ENCODE data around the gene TRIO. TPM values are rescaled to one million over a fixed set of nuclear protein-coding genes. Genes with fewer than 3 reads are reported as not detected.
A peak's percentile ranks its signal among the peaks of the same experiment; 100 is the strongest.

The TRIO gene
- total RNA-seq, 3 donors from 2014 or later (not counting 1 experiment from before 2014, with no cell fraction given) = 84.6 to 136 (median 94.3) TPM

- Mint-ChIP-seq H3K4me3 (no peak overlapping the region), H3K4me1 (peaks cover 8 to 24% of the 10 kb centered on the region in 2 donors), H3K9me3 (no peaks in the 10 kb centered on the region), H3K27ac (no peak overlapping the region), H3K36me3 (no peaks in the 10 kb centered on the region), H3K27me3 (ENCODE audit: low read depth in 2 of 2) (peaks cover 0 to under 1% of the 10 kb centered on the region in 2 donors)
- no peak for ATAC-seq
- Histone ChIP-seq H3K36me3 (ENCODE audit: control insufficient read depth, insufficient read depth, low read length) (no peaks in the 10 kb centered on the region), H3K9me3 (ENCODE audit: control insufficient read depth, insufficient read depth, low read length) (no peaks in the 10 kb centered on the region), H3K27me3 (ENCODE audit: control insufficient read depth, insufficient read depth, low read length) (no peaks in the 10 kb centered on the region), H3K4me1 (ENCODE audit: control insufficient read depth, insufficient read depth, low read length) (peaks cover 10% of the 10 kb centered on the region), H3K27ac (ENCODE audit: low read length) (peak overlapping the region; percentile 72), H3K4me3 (ENCODE audit: low read length) (no peak overlapping the region)
- no peak for DNase-seq
- 30% methylated on average over 1 of the region's 1 CpG for WGBS (ENCODE audit: insufficient coverage)
- TF ChIP-seq, protein P1, sequence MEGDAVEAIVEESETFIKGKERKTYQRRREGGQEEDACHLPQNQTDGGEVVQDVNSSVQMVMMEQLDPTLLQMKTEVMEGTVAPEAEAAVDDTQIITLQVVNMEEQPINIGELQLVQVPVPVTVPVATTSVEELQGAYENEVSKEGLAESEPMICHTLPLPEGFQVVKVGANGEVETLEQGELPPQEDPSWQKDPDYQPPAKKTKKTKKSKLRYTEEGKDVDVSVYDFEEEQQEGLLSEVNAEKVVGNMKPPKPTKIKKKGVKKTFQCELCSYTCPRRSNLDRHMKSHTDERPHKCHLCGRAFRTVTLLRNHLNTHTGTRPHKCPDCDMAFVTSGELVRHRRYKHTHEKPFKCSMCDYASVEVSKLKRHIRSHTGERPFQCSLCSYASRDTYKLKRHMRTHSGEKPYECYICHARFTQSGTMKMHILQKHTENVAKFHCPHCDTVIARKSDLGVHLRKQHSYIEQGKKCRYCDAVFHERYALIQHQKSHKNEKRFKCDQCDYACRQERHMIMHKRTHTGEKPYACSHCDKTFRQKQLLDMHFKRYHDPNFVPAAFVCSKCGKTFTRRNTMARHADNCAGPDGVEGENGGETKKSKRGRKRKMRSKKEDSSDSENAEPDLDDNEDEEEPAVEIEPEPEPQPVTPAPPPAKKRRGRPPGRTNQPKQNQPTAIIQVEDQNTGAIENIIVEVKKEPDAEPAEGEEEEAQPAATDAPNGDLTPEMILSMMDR (IDR thresholded peaks at IDR 0.05) = no peak
- intact Hi-C loops (cut with micrococcal nuclease) = no loop called here
Observed at GRCh38 chr5:14155075-14155474, 11.9 kb downstream of the TRIO start.

- peaks cover 8 to 29% of the 10 kb centered on the region in 2 donors for H3K4me1 Mint-ChIP-seq
- intact Hi-C loops (cut with micrococcal nuclease) = no loop called here
- no peak overlapping the region for H3K27ac Mint-ChIP-seq
- no peaks in the 10 kb centered on the region for H3K27me3 Mint-ChIP-seq (ENCODE audit: low read depth in 2 of 2)
- WGBS (ENCODE audit: insufficient coverage) = no CpG with 5 or more reads among the region's 1 CpG
- no peak overlapping the region for H3K4me3 ChIP-seq (ENCODE audit: low read length)
- no peaks in the 10 kb centered on the region for H3K9me3 ChIP-seq (ENCODE audit: control insufficient read depth, insufficient read depth, low read length)
- no peaks in the 10 kb centered on the region for H3K27me3 ChIP-seq (ENCODE audit: control insufficient read depth, insufficient read depth, low read length)
- no peaks in the 10 kb centered on the region for H3K36me3 ChIP-seq (ENCODE audit: control insufficient read depth, insufficient read depth, low read length)
- H3K4me1 ChIP-seq (ENCODE audit: control insufficient read depth, insufficient read depth, low read length) = peaks cover 10% of the 10 kb centered on the region
- TF ChIP-seq, protein P1 (IDR thresholded peaks at IDR 0.05) = no peak
- no peaks in the 10 kb centered on the region for H3K9me3 Mint-ChIP-seq
- no peaks in the 10 kb centered on the region for H3K36me3 Mint-ChIP-seq
- DNase-seq (no peak), ATAC-seq (no peak)
- H3K27ac ChIP-seq (ENCODE audit: low read length) = peak overlapping the region; percentile 66
- no peak overlapping the region for H3K4me3 Mint-ChIP-seq
Observed at GRCh38 chr5:14155739-14156138, 12.6 kb downstream of the TRIO start.

DNA sequence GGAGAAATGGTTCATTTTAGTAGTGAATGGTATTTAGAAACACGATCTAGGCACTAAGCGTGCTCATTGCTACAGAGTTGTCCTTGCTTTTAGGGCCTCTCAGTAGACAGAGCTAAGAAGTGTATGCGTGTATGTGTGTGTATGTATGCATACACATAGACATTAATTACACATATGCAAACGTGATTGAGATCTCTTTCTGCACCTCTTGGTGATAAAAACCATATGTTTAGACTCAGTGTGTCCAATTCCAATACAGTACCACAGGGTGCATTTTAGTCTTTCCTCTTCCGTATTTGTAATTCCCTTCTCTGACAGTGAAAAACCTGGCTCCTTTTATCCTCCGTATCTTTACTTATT, 13.1 kb downstream of the TRIO start:
- intact Hi-C loops (cut with micrococcal nuclease) = no loop called here
- no peak overlapping the region for H3K27ac Mint-ChIP-seq
- no peak for DNase-seq
- no peak overlapping the region for H3K4me3 Mint-ChIP-seq
- Histone ChIP-seq H3K4me1 (ENCODE audit: control insufficient read depth, insufficient read depth, low read length) (peaks cover 10% of the 10 kb centered on the region), H3K27ac (ENCODE audit: low read length) (peak overlapping the region; percentile 66), H3K27me3 (ENCODE audit: control insufficient read depth, insufficient read depth, low read length) (no peaks in the 10 kb centered on the region), H3K36me3 (ENCODE audit: control insufficient read depth, insufficient read depth, low read length) (no peaks in the 10 kb centered on the region), H3K4me3 (ENCODE audit: low read length) (no peak overlapping the region), H3K9me3 (ENCODE audit: control insufficient read depth, insufficient read depth, low read length) (no peaks in the 10 kb centered on the region)
- TF ChIP-seq, protein P1 (IDR thresholded peaks at IDR 0.05) = no peak
- peaks cover 8 to 34% of the 10 kb centered on the region in 2 donors for H3K4me1 Mint-ChIP-seq
- no peaks in the 10 kb centered on the region for H3K9me3 Mint-ChIP-seq
- no peak for ATAC-seq
- H3K36me3 Mint-ChIP-seq = no peaks in the 10 kb centered on the region
- no peaks in the 10 kb centered on the region for H3K27me3 Mint-ChIP-seq (ENCODE audit: low read depth in 2 of 2)
- 87% methylated on average over 6 of the region's 6 CpGs for WGBS (ENCODE audit: insufficient coverage)
